ENCODE results near the gene EIF4E2.

GRCh38 chr2:232525791-232526371 is 24.6 kb upstream of the EIF4E2 start, which contains the start of gene CHRND:
- TF ChIP-seq POLR2A (IDR thresholded peaks at IDR 0.05) (no peak), CTCF (IDR thresholded peaks at IDR 0.05) (no peak)
